Keratinocyte (primary cell): ENCODE measurements around the gene BOC. TPM values are rescaled to one million over a fixed set of nuclear protein-coding genes. Genes with fewer than 3 reads are reported as not detected.

Experiments
- DNase-seq: peaks from one replicate; pipeline ENCODE4 v3.0.0-alpha.2; 2011; ENCODE audit warnings: low read depth, missing footprints, low spot score
- FAIRE-seq: peaks from 2 replicates; lab custom pipeline; 2011; peaks lifted over from hg19 to GRCh38; lab: Jason Lieb, UNC
- H2AFZ ChIP-seq: 2 replicates; pipeline ENCODE4 v1.6.0; 2012; ENCODE audit warnings: low read length, control low read depth, inconsistent platforms; ENCODE audit not compliant: control insufficient read depth
- H3K27ac ChIP-seq: 2 replicates; pipeline ENCODE4 v1.5.1; 2011; ENCODE audit warnings: low read length; ENCODE audit not compliant: control insufficient read depth, insufficient read depth
- H3K27me3 ChIP-seq: 3 replicates; pipeline ENCODE4 v1.6.0; 2011; ENCODE audit warnings: low read length; ENCODE audit not compliant: control insufficient read depth, insufficient read depth; ENCODE audit errors: extremely low read depth
- H3K36me3 ChIP-seq, 2 experiments: 2 replicates in 1 of 2; 3 replicates in 1 of 2; pipeline ENCODE4 v1.5.1; 2011; ENCODE audit warnings: low read length in 2 of 2, mild to moderate bottlenecking in 1 of 2; ENCODE audit not compliant: control insufficient read depth in 2 of 2, insufficient read depth in 2 of 2; ENCODE audit errors: extremely low read depth in 1 of 2
- H3K4me1 ChIP-seq: 3 replicates; pipeline ENCODE4 v1.5.1; 2011; ENCODE audit warnings: low read length; ENCODE audit not compliant: control insufficient read depth, insufficient read depth; ENCODE audit errors: extremely low read depth
- H3K4me2 ChIP-seq: 3 replicates; pipeline ENCODE4 v1.6.0; 2011; ENCODE audit warnings: low read depth, low read length; ENCODE audit not compliant: control insufficient read depth, insufficient read depth; ENCODE audit errors: extremely low read depth
- H3K4me3 ChIP-seq, 3 experiments: fragments of 200-600 bp in 1 of 3; sonication (generic) in 1 of 3; 2 replicates in 2 of 3; 3 replicates in 1 of 3; pipeline ENCODE4 v1.5.1; 2011 to 2016; ENCODE audit warnings: low read length in 3 of 3, mild to moderate bottlenecking in 3 of 3, control low read depth in 2 of 3, inconsistent platforms in 1 of 3, low read depth in 1 of 3, mixed read lengths in 1 of 3, mixed run types in 1 of 3, moderate library complexity in 1 of 3; ENCODE audit not compliant: control insufficient read depth in 2 of 3, insufficient read depth in 2 of 3; ENCODE audit errors: extremely low read depth in 1 of 3
- H3K79me2 ChIP-seq: 2 replicates; pipeline ENCODE4 v1.6.0; 2012; ENCODE audit warnings: low read length; ENCODE audit not compliant: control insufficient read depth, insufficient read depth
- H3K9ac ChIP-seq: 3 replicates; pipeline ENCODE4 v1.6.0; 2011; ENCODE audit warnings: low read length; ENCODE audit not compliant: control insufficient read depth, insufficient read depth; ENCODE audit errors: extremely low read depth
- H3K9me1 ChIP-seq: 3 replicates; pipeline ENCODE4 v1.6.0; 2011; ENCODE audit warnings: low read length; ENCODE audit not compliant: control insufficient read depth, insufficient read depth; ENCODE audit errors: extremely low read depth
- H3K9me3 ChIP-seq: 2 replicates; pipeline ENCODE4 v1.5.1; 2012; ENCODE audit warnings: low read depth, low read length; ENCODE audit not compliant: control insufficient read depth
- H4K20me1 ChIP-seq: 3 replicates; pipeline ENCODE4 v1.6.0; 2011; ENCODE audit warnings: low read length; ENCODE audit not compliant: control insufficient read depth, insufficient read depth; ENCODE audit errors: extremely low read depth
- EZH2 ChIP-seq: IDR thresholded peaks from one replicate; pipeline ENCODE4 v1.6.1; 2012; ENCODE audit warnings: inconsistent platforms, mild to moderate bottlenecking, low read length, moderate library complexity
- dilution Hi-C: fragments of 300-500 bp; cut with MboI; formaldehyde crosslinking; loops from one replicate; pipeline ENCODE4 v1.7.0; 2020; ENCODE audit warnings: low sequenced_read_pairs; ENCODE audit not compliant: extremely low pct_ligation_motif_present
- polyA plus RNA-seq, 5 experiments: library from polyadenylated mRNA; depleted of rRNA in 3 of 5; stranded (reverse) in 3 of 5; stranded (forward) in 1 of 5; unstranded in 1 of 5; fragments of >200 nt; gene quantifications; 1 replicate in 1 of 5; 2 replicates in 3 of 5; 3 replicates in 1 of 5; pipeline versions ENCODE4 v1.2.1 to v1.2.3, GENCODE V29; 2011 to 2012; ENCODE audit warnings: missing spikeins in 2 of 5, low read depth in 1 of 5, low replicate concordance in 1 of 5
- TF ChIP-seq, protein P1 (sequence below), 3 experiments: IDR thresholded peaks in 1 of 3; conservative IDR thresholded peaks in 1 of 3; optimal IDR thresholded peaks in 1 of 3; 2 replicates in 2 of 3; 3 replicates in 1 of 3; pipeline versions ENCODE3 to v1.5.1; 2011; ENCODE audit warnings: low read length in 3 of 3, mild to moderate bottlenecking in 3 of 3, moderate library complexity in 2 of 3, control low read depth in 1 of 3, inconsistent platforms in 1 of 3; ENCODE audit not compliant: insufficient read depth in 2 of 3; ENCODE audit errors: extremely low read depth in 1 of 3

Gene BOC
- polyA plus RNA-seq, 1 donor (not counting 4 experiments of a cell fraction or from before 2014, with no cell fraction given): 11.2 TPM

DNA sequence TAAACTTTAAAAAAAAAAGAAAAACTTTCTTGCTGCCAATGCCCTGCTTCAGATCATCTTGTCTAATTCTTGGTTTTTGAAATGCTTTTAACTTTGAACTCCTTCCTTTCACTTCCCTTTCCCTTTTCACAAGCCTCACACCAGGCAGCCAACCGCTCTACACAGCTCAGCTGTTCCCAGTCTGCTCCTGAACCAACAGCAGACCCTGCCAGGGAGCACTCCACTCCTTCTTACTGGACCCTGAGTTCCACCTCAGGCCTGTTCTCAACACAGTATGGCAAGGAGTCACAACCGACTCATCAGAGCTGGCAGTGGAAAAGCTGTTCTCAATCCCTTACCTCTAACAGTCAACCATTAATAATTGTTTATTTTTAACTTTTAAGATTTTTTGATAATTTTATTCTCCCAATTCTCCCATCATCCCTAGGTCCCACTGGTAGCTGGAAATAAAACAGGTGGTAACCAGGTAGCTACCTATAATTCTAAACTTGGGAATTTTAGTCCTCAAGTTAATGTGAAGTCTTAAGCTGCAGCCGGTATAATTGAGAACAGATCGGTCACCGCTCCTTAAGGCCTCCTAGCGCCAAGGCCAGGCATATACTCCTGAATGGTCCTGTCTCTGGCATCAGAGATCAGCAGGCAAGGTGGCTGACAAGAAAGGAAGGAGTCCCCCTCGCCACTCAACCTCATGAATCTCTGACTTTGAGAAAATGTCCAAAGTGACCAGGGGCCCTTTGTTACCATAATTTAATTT is 43.9 kb downstream of the BOC start:
- no peaks in the 10 kb centered on the region for H3K9me3 ChIP-seq
- H3K27ac ChIP-seq: no peak overlapping the region
- no peaks in the 10 kb centered on the region for H3K79me2 ChIP-seq
- H3K27me3 ChIP-seq: no peaks in the 10 kb centered on the region
- no peaks in the 10 kb centered on the region for H3K9me1 ChIP-seq
- dilution Hi-C loops: no loop called here
- DNase-seq (no peak), FAIRE-seq (no peak)
- H3K4me2 ChIP-seq: no peak overlapping the region
- H4K20me1 ChIP-seq: no peaks in the 10 kb centered on the region
- no peak overlapping the region for H3K4me3 ChIP-seq
- H2AFZ ChIP-seq: no peak overlapping the region
- no peak overlapping the region for H3K9ac ChIP-seq
- peaks cover 1 to 5% of the 10 kb centered on the region in 2 experiments for H3K36me3 ChIP-seq
- no peak for TF ChIP-seq EZH2
- TF ChIP-seq, protein P1, sequence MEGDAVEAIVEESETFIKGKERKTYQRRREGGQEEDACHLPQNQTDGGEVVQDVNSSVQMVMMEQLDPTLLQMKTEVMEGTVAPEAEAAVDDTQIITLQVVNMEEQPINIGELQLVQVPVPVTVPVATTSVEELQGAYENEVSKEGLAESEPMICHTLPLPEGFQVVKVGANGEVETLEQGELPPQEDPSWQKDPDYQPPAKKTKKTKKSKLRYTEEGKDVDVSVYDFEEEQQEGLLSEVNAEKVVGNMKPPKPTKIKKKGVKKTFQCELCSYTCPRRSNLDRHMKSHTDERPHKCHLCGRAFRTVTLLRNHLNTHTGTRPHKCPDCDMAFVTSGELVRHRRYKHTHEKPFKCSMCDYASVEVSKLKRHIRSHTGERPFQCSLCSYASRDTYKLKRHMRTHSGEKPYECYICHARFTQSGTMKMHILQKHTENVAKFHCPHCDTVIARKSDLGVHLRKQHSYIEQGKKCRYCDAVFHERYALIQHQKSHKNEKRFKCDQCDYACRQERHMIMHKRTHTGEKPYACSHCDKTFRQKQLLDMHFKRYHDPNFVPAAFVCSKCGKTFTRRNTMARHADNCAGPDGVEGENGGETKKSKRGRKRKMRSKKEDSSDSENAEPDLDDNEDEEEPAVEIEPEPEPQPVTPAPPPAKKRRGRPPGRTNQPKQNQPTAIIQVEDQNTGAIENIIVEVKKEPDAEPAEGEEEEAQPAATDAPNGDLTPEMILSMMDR (optimal IDR thresholded peaks at IDR 0.05 in 1 of 3, IDR thresholded peaks at IDR 0.05 in 1 of 3, conservative IDR thresholded peaks at IDR 0.05 in 1 of 3; ENCODE audit: extremely low read depth in 1 of 3, insufficient read depth in 2 of 3, low read length in 3 of 3): no peak
- no peaks in the 10 kb centered on the region for H3K4me1 ChIP-seq

DNA sequence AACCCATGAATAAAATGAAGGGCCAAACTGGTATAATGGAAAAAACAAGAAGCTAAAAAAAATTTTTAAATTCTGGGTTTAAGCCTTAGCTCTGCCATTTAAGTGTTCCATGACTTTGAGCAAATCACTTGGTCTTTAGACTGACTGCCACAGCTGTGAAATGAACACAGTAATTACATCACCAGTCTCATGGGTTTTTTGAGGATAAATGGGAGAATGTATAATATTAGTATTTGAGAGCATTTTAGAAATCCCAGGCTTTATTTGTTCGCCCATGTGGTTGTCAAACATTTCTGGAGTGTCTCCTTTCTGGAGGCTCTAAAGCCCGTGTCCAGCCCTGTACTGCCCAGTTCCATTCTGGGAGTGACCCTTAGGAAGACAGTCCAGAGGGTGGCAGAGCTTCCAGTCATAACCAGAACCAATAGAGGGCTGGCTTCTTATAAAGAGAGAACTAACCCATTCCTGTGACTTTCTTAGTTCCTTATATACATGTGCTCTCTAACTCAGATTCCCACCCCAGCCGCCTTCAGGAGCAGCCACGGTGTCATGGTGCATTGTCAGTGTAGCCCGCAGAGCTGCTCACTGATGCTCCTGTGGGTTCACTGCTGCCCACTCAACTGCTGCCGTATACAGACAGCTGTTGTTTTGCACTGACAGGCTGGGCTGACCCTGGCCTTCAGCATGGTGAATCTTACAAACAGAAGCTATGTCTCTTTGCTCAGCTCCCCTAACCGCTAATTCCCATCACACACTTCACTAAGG is 44.7 kb downstream of the BOC start:
- TF ChIP-seq EZH2: no peak
- TF ChIP-seq, protein P1 (optimal IDR thresholded peaks at IDR 0.05 in 1 of 3, IDR thresholded peaks at IDR 0.05 in 1 of 3, conservative IDR thresholded peaks at IDR 0.05 in 1 of 3; ENCODE audit: extremely low read depth in 1 of 3, insufficient read depth in 2 of 3, low read length in 3 of 3): no peak
- dilution Hi-C loops: no loop called here
- Histone ChIP-seq H2AFZ (no peak overlapping the region), H3K4me3 (no peak overlapping the region), H3K9me1 (no peaks in the 10 kb centered on the region), H3K9me3 (no peaks in the 10 kb centered on the region), H3K9ac (no peak overlapping the region), H3K4me1 (no peaks in the 10 kb centered on the region), H3K79me2 (no peaks in the 10 kb centered on the region), H3K4me2 (no peak overlapping the region), H3K27me3 (no peaks in the 10 kb centered on the region), H3K27ac (no peak overlapping the region), H3K36me3 (peaks cover 0 to under 1% of the 10 kb centered on the region in 2 experiments), H4K20me1 (no peaks in the 10 kb centered on the region)
- no peak for DNase-seq
- FAIRE-seq: no peak
